ENCODE results near the gene SHQ1.

The SHQ1 gene

GRCh38 chr3:72818905-72819304 lies 29.3 kb downstream of the SHQ1 start:
- ATAC-seq: peak; percentile 47; the same call in 1 of the 3 replicates
- TF ChIP-seq ZNF8 (CRISPR knock-in tag; IDR thresholded peaks at IDR 0.05): no peak
- TF ChIP-seq OSR1 (CRISPR knock-in tag; IDR thresholded peaks at IDR 0.05): no peak
- TF ChIP-seq CSDC2 (CRISPR knock-in tag; IDR thresholded peaks at IDR 0.05): no peak
- no peak for TF ChIP-seq PATZ1 (CRISPR knock-in tag; IDR thresholded peaks at IDR 0.05; ENCODE audit: borderline replicate concordance)
- TF ChIP-seq ARNTL (CRISPR knock-in tag; IDR thresholded peaks at IDR 0.05; ENCODE audit: borderline replicate concordance, low read depth): no peak
- no peak for TF ChIP-seq ZNF70 (CRISPR knock-in tag; IDR thresholded peaks at IDR 0.05)
- TF ChIP-seq ZNF565 (CRISPR knock-in tag; conservative IDR thresholded peaks at IDR 0.05; ENCODE audit: low read depth): no peak
- no peak for TF ChIP-seq TOX (CRISPR knock-in tag; IDR thresholded peaks at IDR 0.05; ENCODE audit: borderline replicate concordance)
- TF ChIP-seq ZFP3 (CRISPR knock-in tag; IDR thresholded peaks at IDR 0.05): no peak
- TF ChIP-seq ZC3H10 (CRISPR knock-in tag; IDR thresholded peaks at IDR 0.05): no peak
- TF ChIP-seq CSRNP3 (CRISPR knock-in tag; IDR thresholded peaks at IDR 0.05): no peak
- no peak for TF ChIP-seq RARB (CRISPR knock-in tag; IDR thresholded peaks at IDR 0.05)
- TF ChIP-seq POU6F1 (CRISPR knock-in tag; IDR thresholded peaks at IDR 0.05; ENCODE audit: borderline replicate concordance, low read depth): no peak
- TF ChIP-seq ISL1 (CRISPR knock-in tag; IDR thresholded peaks at IDR 0.05): no peak

- TF ChIP-seq POU6F1 (CRISPR knock-in tag; IDR thresholded peaks at IDR 0.05; ENCODE audit: borderline replicate concordance, low read depth): no peak
- no peak for TF ChIP-seq ESRRG (CRISPR knock-in tag; IDR thresholded peaks at IDR 0.05)
- no peak for TF ChIP-seq TOX (CRISPR knock-in tag; IDR thresholded peaks at IDR 0.05; ENCODE audit: borderline replicate concordance)
- TF ChIP-seq OSR1 (CRISPR knock-in tag; IDR thresholded peaks at IDR 0.05): no peak
- TF ChIP-seq ZC3H10 (CRISPR knock-in tag; IDR thresholded peaks at IDR 0.05): no peak
- TF ChIP-seq TCF4 (CRISPR knock-in tag; IDR thresholded peaks at IDR 0.05; ENCODE audit: borderline replicate concordance): no peak
- no peak for TF ChIP-seq SNAI2 (CRISPR knock-in tag; IDR thresholded peaks at IDR 0.05)
- TF ChIP-seq ARNTL (CRISPR knock-in tag; IDR thresholded peaks at IDR 0.05; ENCODE audit: borderline replicate concordance, low read depth): no peak
- no peak for TF ChIP-seq ZNF70 (CRISPR knock-in tag; IDR thresholded peaks at IDR 0.05)
- TF ChIP-seq BACH2 (CRISPR knock-in tag; IDR thresholded peaks at IDR 0.05; ENCODE audit: borderline replicate concordance): no peak
- TF ChIP-seq GLIS3 (CRISPR knock-in tag; IDR thresholded peaks at IDR 0.05): no peak
- TF ChIP-seq PATZ1 (CRISPR knock-in tag; IDR thresholded peaks at IDR 0.05; ENCODE audit: borderline replicate concordance): no peak
- TF ChIP-seq ISL1 (CRISPR knock-in tag; IDR thresholded peaks at IDR 0.05): no peak
- no peak for TF ChIP-seq ZNF565 (CRISPR knock-in tag; conservative IDR thresholded peaks at IDR 0.05; ENCODE audit: low read depth)
- TF ChIP-seq CREB5 (CRISPR knock-in tag; IDR thresholded peaks at IDR 0.05; ENCODE audit: low read depth): no peak
- no peak for TF ChIP-seq ZFP30 (CRISPR knock-in tag; IDR thresholded peaks at IDR 0.05)
- no peak for TF ChIP-seq PPARA (CRISPR knock-in tag; IDR thresholded peaks at IDR 0.05; ENCODE audit: borderline replicate concordance)
- TF ChIP-seq ZNF8 (CRISPR knock-in tag; IDR thresholded peaks at IDR 0.05): no peak
- no peak for TF ChIP-seq RARB (CRISPR knock-in tag; IDR thresholded peaks at IDR 0.05)
- peak; percentile 67 for ATAC-seq
These were observed 30.0 kb downstream of the SHQ1 start for GRCh38 chr3:72818092-72818773.

Measured in SK-N-SH treated with all-trans-retinoic acid at 6 μM for 48 hours (cell line).